Liver (tissue), 9 donors: ENCODE results near the gene ZACN. TPM values are rescaled to one million over a fixed set of nuclear protein-coding genes. Genes with fewer than 3 reads are reported as not detected.

ENCODE experiments used
- DNase-seq: peaks from one replicate; pipeline ENCODE4 v3.0.0-alpha.2; 2017; ENCODE audit warnings: low spot score
- H3K27ac ChIP-seq, 2 donors: one replicate each; pipeline ENCODE4 v1.7.0; 2013; ENCODE audit warnings: inconsistent platforms in 2 of 2, low read length in 2 of 2, control low read depth in 1 of 2, low read depth in 1 of 2, mild to moderate bottlenecking in 1 of 2
- H3K27me3 ChIP-seq, 4 donors: one replicate each; pipeline versions ENCODE4 v1.6.1 to v1.7.0; 2013; ENCODE audit warnings: low read length in 3 of 4, inconsistent platforms in 1 of 4, mild to moderate bottlenecking in 1 of 4, moderate library complexity in 1 of 4; ENCODE audit not compliant: control insufficient read depth in 4 of 4, insufficient read depth in 4 of 4
- H3K36me3 ChIP-seq, 4 donors: one replicate each; pipeline versions ENCODE4 v1.6.1 to v1.7.0; 2013; ENCODE audit warnings: low read length in 3 of 4, mild to moderate bottlenecking in 3 of 4, low read depth in 1 of 4, moderate library complexity in 1 of 4; ENCODE audit not compliant: control insufficient read depth in 4 of 4, insufficient read depth in 3 of 4
- H3K4me1 ChIP-seq, 4 donors: one replicate each; pipeline versions ENCODE4 v1.6.1 to v1.7.0; 2013; ENCODE audit warnings: low read length in 3 of 4, mild to moderate bottlenecking in 3 of 4, moderate library complexity in 1 of 4; ENCODE audit not compliant: control insufficient read depth in 4 of 4, insufficient read depth in 4 of 4
- H3K4me3 ChIP-seq, 3 donors: one replicate each; pipeline versions ENCODE4 v1.6.1 to v1.7.0; 2013; ENCODE audit warnings: low read length in 3 of 3, control low read depth in 1 of 3, low read depth in 1 of 3, mild to moderate bottlenecking in 1 of 3
- H3K9ac ChIP-seq, 2 donors: one replicate each; pipeline ENCODE4 v1.7.0; 2013; ENCODE audit warnings: low read length in 2 of 2, mild to moderate bottlenecking in 2 of 2, moderate library complexity in 2 of 2, control low read depth in 1 of 2, low read depth in 1 of 2
- H3K9me3 ChIP-seq, 4 donors: one replicate each; pipeline versions ENCODE4 v1.6.1 to v1.7.0; 2013; ENCODE audit warnings: low read length in 3 of 4; ENCODE audit not compliant: control insufficient read depth in 4 of 4
- EGR1 ChIP-seq, 2 donors: IDR thresholded peaks; 2 replicates each; pipeline ENCODE4 v1.6.1; 2016 to 2018; ENCODE audit warnings: antibody characterized with exemption in 2 of 2, low read depth in 2 of 2
- FOXA2 ChIP-seq: IDR thresholded peaks from 2 replicates; pipeline ENCODE4 v1.6.1; 2016; ENCODE audit warnings: antibody characterized with exemption
- GABPA ChIP-seq, 2 donors: IDR thresholded peaks in 1 of 2; conservative IDR thresholded peaks in 1 of 2; 2 replicates each; pipeline ENCODE4 v1.6.1; 2016; ENCODE audit warnings: antibody characterized with exemption in 2 of 2, mild to moderate bottlenecking in 1 of 2, moderate library complexity in 1 of 2
- HNF4A ChIP-seq, 2 donors: conservative IDR thresholded peaks; 2 replicates each; pipeline ENCODE4 v1.6.1; 2016; ENCODE audit warnings: antibody characterized with exemption in 2 of 2, mild to moderate bottlenecking in 2 of 2
- HNF4G ChIP-seq: IDR thresholded peaks from 2 replicates; pipeline ENCODE4 v1.6.1; 2016; ENCODE audit warnings: antibody characterized with exemption
- JUND ChIP-seq, 2 donors: IDR thresholded peaks; 2 replicates each; pipeline ENCODE4 v1.6.1; 2016; ENCODE audit warnings: antibody characterized with exemption in 2 of 2
- NR2F2 ChIP-seq: IDR thresholded peaks from 2 replicates; pipeline ENCODE4 v1.6.1; 2016; ENCODE audit warnings: antibody characterized with exemption
- RXRA ChIP-seq, 2 donors: IDR thresholded peaks; 2 replicates each; pipeline ENCODE4 v1.6.1; 2017 to 2018; ENCODE audit warnings: antibody characterized with exemption in 2 of 2, mild to moderate bottlenecking in 1 of 2
- WGBS: extraction: QIAGEN DNeasy Blood & Tissue Kit; methylation state at CpG from one replicate; pipeline ENCODE4 v1.1.7; 2013; 5-methylcytosine and 5-hydroxymethylcytosine counted together
- polyA plus RNA-seq, 2 donors: library from polyadenylated mRNA; stranded (reverse) in 1 of 2; unstranded in 1 of 2; fragments of 200-250 nt in 1 of 2; fragments of >200 nt in 1 of 2; fragmentation: Nextera tagmentation in 1 of 2; extraction: Ambion mirVana in 1 of 2; gene quantifications; one replicate each; pipeline versions ENCODE4 v1.2.1 to v1.2.3, GENCODE V29; 2013 to 2015
- total RNA-seq, 2 donors: library from RNA; depleted of rRNA; stranded (reverse); fragments of >200 nt; gene quantifications; one replicate each; pipeline ENCODE4 v1.2.3, GENCODE V29; 2014
- TF ChIP-seq, protein P1 (sequence below): fragments of 150-350 bp; IDR thresholded peaks from 2 replicates; pipeline ENCODE4 v1.5.1; 2017; ENCODE audit warnings: improper control_type of control experiment, low read depth, low read length; ENCODE audit not compliant: missing input control
- TF ChIP-seq, protein P2 (sequence below): IDR thresholded peaks from 2 replicates; pipeline ENCODE4 v1.6.1; 2016; ENCODE audit warnings: antibody characterized with exemption
- TF ChIP-seq, protein P3 (sequence below): IDR thresholded peaks from 2 replicates; pipeline ENCODE4 v1.6.1; 2016; ENCODE audit warnings: antibody characterized with exemption, mild to moderate bottlenecking
- TF ChIP-seq, protein P4 (sequence below): IDR thresholded peaks from 2 replicates; pipeline ENCODE4 v1.6.1; 2016; ENCODE audit warnings: antibody characterized with exemption
- donor health status: healthy.
- donor health status: healthy.
- donor health status: healthy.
- donor health status: healthy.
- donor health status: healthy.

The ZACN gene
- total and polyA plus RNA-seq, 4 donors, result 0.35 to 1.9 TPM; not detected in 2

DNA sequence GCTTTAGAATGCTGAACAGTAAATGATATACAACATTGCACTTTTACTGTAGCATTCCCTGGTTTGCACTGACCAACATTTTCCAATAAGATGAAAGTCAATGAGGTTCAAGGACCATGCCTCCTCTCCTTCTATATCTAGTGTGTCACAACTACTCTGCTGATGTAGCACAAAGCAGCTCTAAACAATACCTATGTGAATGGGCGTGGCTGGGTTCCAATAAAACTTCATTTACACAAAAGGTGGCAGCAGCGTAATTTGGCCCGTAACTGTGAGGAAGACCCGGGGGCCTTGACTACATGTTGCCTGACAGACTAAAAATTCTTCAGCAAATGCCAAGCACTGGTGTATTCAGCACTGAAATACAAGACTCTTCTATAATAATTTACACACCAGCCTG lies 13.2 kb upstream of the ZACN start:
- H3K9ac ChIP-seq, result no peak overlapping the region
- WGBS, result 86% methylated on average over 4 of the region's 4 CpGs
- peaks cover 2 to 10% (median 6%) of the 10 kb centered on the region in 4 donors for H3K4me1 ChIP-seq
- no peaks in the 10 kb centered on the region for H3K27me3 ChIP-seq
- no peak overlapping the region for H3K4me3 ChIP-seq
- no peak for TF ChIP-seq FOXA2
- TF ChIP-seq HNF4G, result no peak
- TF ChIP-seq, protein P1, sequence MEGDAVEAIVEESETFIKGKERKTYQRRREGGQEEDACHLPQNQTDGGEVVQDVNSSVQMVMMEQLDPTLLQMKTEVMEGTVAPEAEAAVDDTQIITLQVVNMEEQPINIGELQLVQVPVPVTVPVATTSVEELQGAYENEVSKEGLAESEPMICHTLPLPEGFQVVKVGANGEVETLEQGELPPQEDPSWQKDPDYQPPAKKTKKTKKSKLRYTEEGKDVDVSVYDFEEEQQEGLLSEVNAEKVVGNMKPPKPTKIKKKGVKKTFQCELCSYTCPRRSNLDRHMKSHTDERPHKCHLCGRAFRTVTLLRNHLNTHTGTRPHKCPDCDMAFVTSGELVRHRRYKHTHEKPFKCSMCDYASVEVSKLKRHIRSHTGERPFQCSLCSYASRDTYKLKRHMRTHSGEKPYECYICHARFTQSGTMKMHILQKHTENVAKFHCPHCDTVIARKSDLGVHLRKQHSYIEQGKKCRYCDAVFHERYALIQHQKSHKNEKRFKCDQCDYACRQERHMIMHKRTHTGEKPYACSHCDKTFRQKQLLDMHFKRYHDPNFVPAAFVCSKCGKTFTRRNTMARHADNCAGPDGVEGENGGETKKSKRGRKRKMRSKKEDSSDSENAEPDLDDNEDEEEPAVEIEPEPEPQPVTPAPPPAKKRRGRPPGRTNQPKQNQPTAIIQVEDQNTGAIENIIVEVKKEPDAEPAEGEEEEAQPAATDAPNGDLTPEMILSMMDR, result no peak
- TF ChIP-seq GABPA (IDR thresholded peaks at IDR 0.05 in 1 of 2, conservative IDR thresholded peaks at IDR 0.05 in 1 of 2), result no peak
- TF ChIP-seq, protein P2, sequence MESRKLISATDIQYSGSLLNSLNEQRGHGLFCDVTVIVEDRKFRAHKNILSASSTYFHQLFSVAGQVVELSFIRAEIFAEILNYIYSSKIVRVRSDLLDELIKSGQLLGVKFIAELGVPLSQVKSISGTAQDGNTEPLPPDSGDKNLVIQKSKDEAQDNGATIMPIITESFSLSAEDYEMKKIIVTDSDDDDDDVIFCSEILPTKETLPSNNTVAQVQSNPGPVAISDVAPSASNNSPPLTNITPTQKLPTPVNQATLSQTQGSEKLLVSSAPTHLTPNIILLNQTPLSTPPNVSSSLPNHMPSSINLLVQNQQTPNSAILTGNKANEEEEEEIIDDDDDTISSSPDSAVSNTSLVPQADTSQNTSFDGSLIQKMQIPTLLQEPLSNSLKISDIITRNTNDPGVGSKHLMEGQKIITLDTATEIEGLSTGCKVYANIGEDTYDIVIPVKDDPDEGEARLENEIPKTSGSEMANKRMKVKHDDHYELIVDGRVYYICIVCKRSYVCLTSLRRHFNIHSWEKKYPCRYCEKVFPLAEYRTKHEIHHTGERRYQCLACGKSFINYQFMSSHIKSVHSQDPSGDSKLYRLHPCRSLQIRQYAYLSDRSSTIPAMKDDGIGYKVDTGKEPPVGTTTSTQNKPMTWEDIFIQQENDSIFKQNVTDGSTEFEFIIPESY, result no peak
- TF ChIP-seq EGR1 (IDR thresholded peaks at IDR 0.05; ENCODE audit: low read depth in 2 of 2), result no peak
- TF ChIP-seq JUND (IDR thresholded peaks at IDR 0.05), result no peak
- TF ChIP-seq NR2F2, result no peak
- TF ChIP-seq, protein P3, sequence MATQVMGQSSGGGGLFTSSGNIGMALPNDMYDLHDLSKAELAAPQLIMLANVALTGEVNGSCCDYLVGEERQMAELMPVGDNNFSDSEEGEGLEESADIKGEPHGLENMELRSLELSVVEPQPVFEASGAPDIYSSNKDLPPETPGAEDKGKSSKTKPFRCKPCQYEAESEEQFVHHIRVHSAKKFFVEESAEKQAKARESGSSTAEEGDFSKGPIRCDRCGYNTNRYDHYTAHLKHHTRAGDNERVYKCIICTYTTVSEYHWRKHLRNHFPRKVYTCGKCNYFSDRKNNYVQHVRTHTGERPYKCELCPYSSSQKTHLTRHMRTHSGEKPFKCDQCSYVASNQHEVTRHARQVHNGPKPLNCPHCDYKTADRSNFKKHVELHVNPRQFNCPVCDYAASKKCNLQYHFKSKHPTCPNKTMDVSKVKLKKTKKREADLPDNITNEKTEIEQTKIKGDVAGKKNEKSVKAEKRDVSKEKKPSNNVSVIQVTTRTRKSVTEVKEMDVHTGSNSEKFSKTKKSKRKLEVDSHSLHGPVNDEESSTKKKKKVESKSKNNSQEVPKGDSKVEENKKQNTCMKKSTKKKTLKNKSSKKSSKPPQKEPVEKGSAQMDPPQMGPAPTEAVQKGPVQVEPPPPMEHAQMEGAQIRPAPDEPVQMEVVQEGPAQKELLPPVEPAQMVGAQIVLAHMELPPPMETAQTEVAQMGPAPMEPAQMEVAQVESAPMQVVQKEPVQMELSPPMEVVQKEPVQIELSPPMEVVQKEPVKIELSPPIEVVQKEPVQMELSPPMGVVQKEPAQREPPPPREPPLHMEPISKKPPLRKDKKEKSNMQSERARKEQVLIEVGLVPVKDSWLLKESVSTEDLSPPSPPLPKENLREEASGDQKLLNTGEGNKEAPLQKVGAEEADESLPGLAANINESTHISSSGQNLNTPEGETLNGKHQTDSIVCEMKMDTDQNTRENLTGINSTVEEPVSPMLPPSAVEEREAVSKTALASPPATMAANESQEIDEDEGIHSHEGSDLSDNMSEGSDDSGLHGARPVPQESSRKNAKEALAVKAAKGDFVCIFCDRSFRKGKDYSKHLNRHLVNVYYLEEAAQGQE, result no peak
- TF ChIP-seq RXRA (IDR thresholded peaks at IDR 0.05), result no peak
- no peak for DNase-seq
- H3K9me3 ChIP-seq, result no peaks in the 10 kb centered on the region
- H3K36me3 ChIP-seq, result peaks cover 14 to 58% (median 45%) of the 10 kb centered on the region in 4 donors
- H3K27ac ChIP-seq, result no peak overlapping the region

DNA sequence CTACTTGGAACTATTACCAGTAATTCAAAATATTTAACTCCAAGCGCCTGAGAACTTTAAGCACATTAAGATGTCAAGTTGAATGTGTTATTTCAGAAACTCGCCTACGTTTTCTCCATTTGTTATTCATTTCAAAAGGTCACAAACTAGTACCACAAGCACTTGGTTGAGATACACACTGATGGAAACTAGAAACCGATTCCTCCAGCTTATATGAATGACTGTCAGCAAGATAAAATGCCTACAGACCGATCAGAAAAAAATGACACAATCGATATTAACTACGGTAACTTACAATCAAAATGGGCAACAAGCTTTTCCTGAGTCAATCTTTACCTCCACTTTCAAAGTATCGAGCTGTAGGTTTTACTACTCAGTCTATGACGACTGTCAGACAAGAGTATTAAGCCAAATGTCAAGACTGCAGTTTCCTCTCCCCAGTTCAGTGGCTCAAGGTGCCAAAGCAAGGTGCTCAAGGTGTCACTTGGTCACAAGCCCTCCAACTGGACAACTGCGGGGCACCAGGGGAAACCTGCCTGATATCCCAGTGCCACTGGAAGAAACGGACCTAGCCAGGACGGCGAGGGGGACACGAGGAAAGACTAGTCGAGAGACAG lies 7.3 kb upstream of the ZACN start:
- Histone ChIP-seq H3K4me1 (peaks cover 9 to 51% (median 24%) of the 10 kb centered on the region in 4 donors), H3K4me3 (peak overlapping the region; percentile 92 to 100 (median 94)), H3K27me3 (peaks cover 0 to 14% (median 6%) of the 10 kb centered on the region in 4 donors), H3K9me3 (no peaks in the 10 kb centered on the region), H3K27ac (peak overlapping the region; percentile 47 to 72), H3K36me3 (peaks cover 0 to 14% (median 9%) of the 10 kb centered on the region in 4 donors), H3K9ac (peak overlapping the region; percentile 64 to 99)
- WGBS, result 5% methylated on average over 15 of the region's 15 CpGs
- DNase-seq, result peak; percentile 53
- TF ChIP-seq FOXA2, result no peak
- TF ChIP-seq NR2F2, result no peak
- TF ChIP-seq, protein P4, sequence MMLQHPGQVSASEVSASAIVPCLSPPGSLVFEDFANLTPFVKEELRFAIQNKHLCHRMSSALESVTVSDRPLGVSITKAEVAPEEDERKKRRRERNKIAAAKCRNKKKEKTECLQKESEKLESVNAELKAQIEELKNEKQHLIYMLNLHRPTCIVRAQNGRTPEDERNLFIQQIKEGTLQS, result no peak
- no peak for TF ChIP-seq EGR1 (IDR thresholded peaks at IDR 0.05; ENCODE audit: low read depth in 2 of 2)
- TF ChIP-seq JUND (IDR thresholded peaks at IDR 0.05), result no peak
- TF ChIP-seq, protein P3, result no peak
- TF ChIP-seq, protein P2, result no peak
- TF ChIP-seq HNF4A (conservative IDR thresholded peaks at IDR 0.05), result no peak
